Uterine smooth muscle cell (primary cell): ENCODE data around the gene PTGIS. TPM values are rescaled to one million over a fixed set of nuclear protein-coding genes. Genes with fewer than 3 reads are reported as not detected.

Experiments
- total RNA-seq: library from RNA; depleted of rRNA; stranded (reverse); fragments of >200 nt; gene quantifications from 2 replicates; pipeline ENCODE4 v1.2.3, GENCODE V29; 2014

Gene PTGIS
- 22.4 and 58.2 TPM in 2 replicates for total RNA-seq

DNA sequence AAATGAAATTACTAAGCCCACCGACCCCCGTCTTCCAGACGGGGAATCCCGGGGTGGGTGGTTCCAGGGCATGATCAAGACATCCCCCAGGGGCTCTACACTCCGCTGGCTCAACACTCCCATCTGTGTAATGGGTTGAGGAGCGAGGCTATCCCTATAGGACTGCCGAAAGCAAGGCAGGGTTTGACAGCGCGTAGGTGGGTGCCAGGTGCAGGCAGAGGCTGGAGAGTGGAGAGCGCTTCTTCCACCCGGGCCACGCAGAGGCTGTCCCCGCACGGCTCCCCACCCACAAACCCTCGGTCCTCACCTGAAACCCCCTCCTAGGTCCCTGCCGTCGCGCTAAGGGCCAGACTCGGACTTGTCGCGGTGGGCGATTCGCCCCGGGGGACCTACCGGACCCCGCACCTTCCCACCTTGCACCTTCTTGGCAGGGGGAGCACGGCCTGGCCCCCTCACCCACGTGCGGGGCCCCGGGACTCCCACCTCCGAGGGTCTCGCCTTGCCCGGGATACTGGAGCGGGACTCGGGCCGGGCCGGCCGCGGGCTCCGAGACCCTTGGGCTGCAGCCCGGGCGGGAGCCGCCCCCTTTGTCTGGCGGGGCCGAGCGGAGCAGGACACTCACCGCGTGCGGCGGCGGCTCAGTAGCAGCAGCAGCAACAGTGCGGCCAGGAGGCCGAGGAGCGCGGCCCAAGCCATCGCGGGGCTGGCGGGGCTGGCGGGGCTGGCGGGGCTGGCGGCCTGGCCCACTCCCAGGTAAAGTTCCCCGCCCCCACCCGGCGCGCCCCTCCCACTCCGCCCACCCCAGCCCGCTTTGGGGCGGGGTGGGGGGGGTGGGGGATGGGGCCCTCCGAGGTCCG lies at the start of gene PTGIS:
TSS of gene PTGIS (minus strand) at position 717 of the 857 bp plus-strand sequence. CDS start at position 696, 21 bp downstream.

DNA sequence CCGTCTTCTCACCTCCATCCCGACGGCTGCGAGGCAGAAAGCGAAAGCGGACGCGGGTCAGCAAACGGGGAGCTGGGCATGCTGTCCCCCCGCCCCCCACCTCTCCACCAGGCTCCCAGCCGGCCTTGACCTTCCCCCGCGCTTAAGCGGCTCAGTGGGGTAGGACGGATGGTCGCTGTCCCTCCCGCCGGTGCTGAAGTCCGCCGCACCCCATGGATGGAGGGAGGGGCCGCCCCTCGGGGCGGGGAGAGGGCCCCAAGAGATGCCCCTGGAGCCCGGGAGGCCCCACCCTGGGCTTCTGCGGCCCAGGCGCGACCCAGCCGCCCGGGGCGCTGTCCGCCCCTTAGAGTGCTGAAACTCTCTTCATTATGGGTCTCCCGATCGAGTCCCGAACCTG lies 85.3 kb downstream of the PTGIS start, which contains the start of gene KCNB1:
TSS of gene KCNB1 (minus strand) at position 48 of the 397 bp plus-strand sequence. CDS start 188 bp downstream, outside the sequence.

Other genes with a start within 250 kb of the PTGIS start
- gene KCNB1, start 85.5 kb downstream of the PTGIS start, total RNA-seq: under 0.01 and 0.12 TPM in 2 replicates
- 18.3 and 19.0 TPM in 2 replicates for gene B4GALT5, start 145.7 kb upstream of the PTGIS start, total RNA-seq
- gene SLC9A8, start 244.7 kb upstream of the PTGIS start, total RNA-seq: 6.9 and 8.2 TPM in 2 replicates